GM18499 (cell line): ENCODE data around the gene ANGEL2.

Experiments used
- ATAC-seq: cut with Tn5 transposase; IDR thresholded peaks from one replicate; pipeline ENCODE4 v1.9.1; 2021; ENCODE audit warnings: moderate number of reproducible peaks; ENCODE audit not compliant: insufficient read depth, unreplicated experiment

Gene ANGEL2

DNA sequence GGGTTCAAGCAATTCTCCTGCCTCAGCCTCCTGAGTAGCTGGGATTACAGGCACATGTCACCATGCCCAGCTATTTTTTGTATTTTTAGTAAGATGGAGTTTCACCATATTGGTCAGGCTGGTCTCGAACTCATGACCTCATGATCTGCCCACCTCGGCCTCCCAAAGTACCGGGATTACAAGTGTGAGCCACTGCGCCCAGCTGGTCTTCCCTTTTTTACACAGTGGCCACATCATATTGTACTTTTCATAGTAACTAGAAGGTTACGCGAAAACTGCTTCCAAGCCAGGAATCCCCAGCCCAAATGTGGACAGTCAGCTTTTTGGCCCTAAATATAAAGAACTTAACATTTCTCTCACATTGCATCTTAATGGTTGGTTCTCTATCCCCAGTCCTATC is 61.2 kb downstream of the ANGEL2 start:
- ATAC-seq: no peak

DNA sequence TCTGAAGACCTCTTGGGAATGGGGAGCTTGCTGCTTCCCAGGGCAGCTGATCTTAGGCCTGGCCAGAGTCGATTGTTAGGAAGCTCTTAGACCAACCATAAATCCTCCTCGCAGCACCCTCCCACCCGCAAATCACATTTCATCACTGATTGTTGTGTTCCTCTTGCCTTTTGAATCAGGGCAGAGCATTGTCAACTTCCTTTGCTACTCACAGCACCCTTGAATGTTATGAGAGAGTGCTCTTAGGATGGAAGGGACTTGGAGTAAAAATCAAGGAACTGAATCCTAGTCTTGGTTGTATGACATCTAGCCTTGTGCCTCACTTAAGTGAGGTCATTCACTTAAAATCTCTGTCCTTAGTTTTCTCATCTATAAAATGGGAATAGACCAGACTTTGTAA is 62.3 kb downstream of the ANGEL2 start:
- no peak for ATAC-seq

DNA sequence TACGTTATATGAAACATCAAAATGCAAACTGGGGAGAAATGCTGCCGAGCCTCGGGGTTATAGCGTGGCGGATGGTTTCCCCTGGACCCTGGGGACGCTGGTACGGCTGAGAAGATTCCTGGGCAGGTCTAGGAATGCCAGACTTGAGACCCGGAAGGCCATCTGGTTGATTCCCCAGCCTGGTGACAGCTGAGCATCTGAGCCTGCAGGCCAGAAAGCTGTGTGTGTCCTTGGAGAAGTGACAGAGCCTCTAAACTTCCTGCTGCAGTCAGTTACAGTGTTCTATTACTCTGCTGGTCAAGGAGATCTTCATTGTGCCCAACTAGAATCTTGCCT is 63.1 kb downstream of the ANGEL2 start:
- ATAC-seq: no peak

- no peak for ATAC-seq
Measured at GRCh38 chr1:212951947-212952640, 63.6 kb downstream of the ANGEL2 start.

DNA sequence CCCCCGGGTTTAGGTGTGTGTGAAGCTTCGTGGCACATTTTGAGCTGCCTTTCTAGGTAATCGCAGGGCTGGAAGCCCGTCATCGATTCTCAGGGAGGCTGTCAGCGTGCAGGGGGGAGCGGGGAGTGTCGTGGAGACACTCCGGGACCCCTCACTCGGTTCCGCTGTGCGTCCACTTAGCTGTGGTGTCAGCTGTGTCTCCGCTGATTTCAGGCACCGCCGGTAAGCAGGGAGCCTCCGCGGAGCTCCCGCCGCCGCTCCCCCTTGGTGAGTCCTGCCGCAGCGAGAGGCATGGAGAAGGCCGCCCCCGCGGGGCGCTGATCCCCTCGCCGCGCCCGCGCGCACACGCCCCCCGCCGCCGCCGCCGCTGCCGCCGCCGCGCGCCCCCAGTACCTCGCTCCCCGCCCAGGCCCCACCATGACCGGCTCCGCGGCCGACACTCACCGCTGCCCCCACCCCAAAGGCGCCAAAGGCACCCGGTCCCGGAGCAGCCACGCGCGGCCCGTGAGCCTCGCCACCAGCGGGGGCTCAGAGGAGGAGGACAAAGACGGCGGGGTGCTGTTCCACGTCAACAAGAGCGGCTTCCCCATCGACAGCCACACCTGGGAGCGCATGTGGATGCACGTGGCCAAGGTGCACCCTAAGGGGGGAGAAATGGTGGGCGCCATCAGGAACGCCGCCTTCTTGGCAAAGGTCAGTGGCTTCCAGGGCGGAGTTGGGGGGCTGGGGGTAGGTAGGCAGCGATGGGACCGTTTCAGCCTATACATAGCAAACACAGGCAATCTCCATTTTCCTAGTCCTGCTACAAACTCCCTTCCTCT is 64.3 kb downstream of the ANGEL2 start:
- ATAC-seq: no peak

GRCh38 chr1:212950243-212951125 is 65.2 kb downstream of the ANGEL2 start, which contains the start of gene VASH2:
Gene VASH2 (plus strand): TSS chr1:212950541. CDS start chr1:212951543, 1,002 bp downstream.
- peak; percentile 77 for ATAC-seq

DNA sequence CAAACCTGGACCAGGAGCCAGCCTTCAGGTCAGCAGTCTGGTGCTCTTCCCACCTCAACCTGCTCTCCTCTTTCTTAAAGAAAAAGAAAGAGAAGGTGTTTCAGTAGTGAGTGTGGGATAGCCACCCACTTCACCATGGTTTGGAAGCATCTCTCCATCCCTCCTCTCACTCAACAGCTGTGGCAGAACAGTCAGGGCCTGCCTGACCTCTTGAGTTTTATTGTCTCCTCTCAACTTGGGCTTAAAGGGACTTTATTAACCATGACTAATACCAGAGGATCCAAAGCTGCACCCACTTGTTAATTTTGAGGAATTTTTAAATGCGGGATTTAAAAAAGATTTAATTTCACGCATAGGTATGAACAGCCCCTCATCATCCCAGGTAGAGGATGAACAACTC is 65.9 kb downstream of the ANGEL2 start:
- ATAC-seq: no peak

DNA sequence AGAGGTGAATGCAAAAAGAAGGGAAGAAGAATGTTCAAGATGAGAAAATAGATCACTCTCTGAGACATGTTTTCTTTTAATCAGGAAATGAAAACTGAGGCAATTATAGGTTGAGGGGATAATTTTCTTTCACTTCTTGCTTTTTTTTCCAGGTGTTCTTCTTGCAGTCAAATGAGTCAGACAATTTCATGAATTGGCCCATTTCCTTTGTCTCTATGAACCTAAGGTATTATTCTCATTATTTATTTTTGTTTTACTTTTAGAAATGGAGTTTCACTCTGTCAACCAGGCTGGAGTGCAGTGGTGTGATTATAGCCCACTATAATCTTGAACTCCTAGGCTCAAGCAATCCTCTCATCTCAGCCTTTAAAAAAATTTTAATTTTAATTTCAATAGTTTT is 68.8 kb downstream of the ANGEL2 start:
- no peak for ATAC-seq

DNA sequence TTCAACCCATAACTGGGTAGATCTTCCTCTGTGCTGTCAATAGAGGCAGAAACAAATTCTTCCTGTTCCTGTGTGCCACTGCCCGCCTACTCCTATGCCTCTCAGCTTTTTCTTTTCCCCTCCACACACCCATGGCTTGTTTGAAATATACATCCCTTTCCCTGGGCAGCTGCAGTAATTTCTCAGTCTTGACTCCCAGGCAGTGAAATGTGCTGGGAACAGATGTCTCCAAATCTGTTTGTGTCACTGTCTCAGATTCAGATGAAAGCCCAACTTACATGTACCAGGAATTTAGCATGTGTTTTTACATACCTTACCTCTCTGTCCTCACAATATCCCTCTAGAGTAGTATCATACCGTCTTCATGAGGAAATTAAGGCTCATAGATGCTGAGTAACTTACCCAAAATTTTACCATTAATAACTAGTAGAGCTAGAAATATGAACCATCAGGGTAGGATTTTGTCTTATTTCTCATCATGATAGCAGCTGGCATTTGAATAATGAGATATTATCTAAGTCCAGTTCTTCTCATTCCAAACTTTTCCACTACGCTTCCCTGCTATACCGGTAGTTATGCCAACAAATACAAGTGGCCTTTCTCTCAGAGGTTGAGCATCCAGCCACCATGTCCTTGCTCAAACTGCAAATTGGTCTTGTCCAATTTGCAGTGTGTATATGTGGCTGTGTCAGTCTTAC is 70.1 kb downstream of the ANGEL2 start:
- ATAC-seq: no peak

DNA sequence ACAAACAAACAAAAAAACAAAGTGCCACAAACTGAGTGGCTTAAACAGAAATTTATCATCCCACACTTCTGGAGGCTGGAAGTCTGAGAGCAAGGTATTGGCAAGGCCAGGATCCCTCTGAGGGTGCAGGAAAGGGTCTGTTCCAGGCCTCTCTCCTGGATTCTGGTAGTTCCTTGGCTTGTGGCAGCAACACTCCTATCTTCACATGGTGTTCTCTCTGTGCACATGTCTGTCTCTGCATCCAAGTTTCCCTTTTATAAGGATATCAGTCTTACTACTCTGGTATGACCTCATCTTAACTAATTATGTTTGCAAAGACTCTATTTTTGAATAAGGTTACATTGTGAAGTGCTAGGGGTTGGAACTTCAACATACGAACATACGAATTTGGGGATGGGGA is 70.6 kb downstream of the ANGEL2 start:
- ATAC-seq: no peak

DNA sequence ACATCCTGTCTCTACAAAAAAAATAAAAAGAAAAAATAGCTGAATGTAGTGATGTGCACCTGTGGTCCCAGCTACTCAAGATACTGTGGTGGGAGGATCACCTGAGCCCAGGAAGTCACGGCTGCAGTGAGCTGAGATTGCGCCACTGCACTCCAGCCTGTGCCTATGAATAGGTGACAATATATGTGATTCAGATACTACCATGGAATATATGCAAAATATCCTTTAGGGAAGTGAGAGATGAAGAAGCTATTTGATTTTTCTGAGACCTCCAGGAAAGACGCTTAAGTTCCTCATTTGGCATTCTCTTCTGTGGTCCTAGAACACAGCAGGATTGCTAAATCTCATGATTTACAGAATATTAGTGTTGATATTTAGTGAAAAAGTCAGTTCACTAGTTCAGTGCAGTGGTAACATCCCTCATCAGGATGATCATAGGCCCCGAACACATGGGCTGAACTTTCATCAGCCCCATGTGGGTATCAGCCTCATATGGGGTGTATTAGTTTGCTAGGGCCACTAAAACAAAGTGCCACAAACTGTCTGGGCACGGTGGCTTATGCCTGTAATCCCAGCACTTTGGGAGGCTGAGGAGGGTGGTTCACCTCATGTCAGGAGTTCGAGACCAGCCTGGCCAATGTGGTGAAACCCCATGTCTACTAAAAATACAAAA is 71.3 kb downstream of the ANGEL2 start:
- ATAC-seq: peak; percentile 59

DNA sequence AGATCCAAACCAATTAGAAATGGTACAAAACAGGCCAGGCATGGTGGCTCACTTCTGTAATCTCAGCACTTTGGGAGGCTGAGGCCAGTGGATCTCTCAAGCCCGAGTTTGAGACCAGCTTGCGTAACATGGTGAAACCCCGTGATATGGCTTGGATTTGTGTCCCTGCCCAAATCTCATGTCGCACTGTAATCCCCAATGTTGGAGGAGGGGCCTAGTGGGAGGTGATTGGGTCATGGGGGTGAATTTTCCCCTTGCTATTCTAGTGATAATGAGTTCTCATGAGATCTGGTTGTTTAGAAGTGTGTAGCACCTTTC is 72.3 kb downstream of the ANGEL2 start:
- no peak for ATAC-seq

- ATAC-seq: no peak
Measured at GRCh38 chr1:212942679-212943392, 72.8 kb downstream of the ANGEL2 start.
